PC-9 (cell line): ENCODE measurements around the gene ZMYND11.

Experiments
- CTCF ChIP-seq: fragments of 200-600 bp; sonication (generic); conservative IDR thresholded peaks from 2 replicates; pipeline ENCODE4 v1.6.1; 2017; ENCODE audit warnings: mixed run types, antibody characterized with exemption, mild to moderate bottlenecking, moderate library complexity
- EZH2 ChIP-seq: fragments of 200-600 bp; sonication (generic); IDR thresholded peaks from 2 replicates; pipeline ENCODE4 v1.8.0; 2017; ENCODE audit warnings: antibody characterized with exemption, low read depth

GRCh38 chr10:87177-88080 lies 47.8 kb upstream of the ZMYND11 start:
- TF ChIP-seq EZH2 (no peak), CTCF (no peak)
